NCI-H1436 treated with DMSO at 0.1 percent for 48 hours (cell line): ENCODE data around the gene VMP1.
A peak's percentile ranks its signal among the peaks of the same experiment; 100 is the strongest.
"Not testable (repeated sequence)": the region's sequence is repeated elsewhere in the genome, so short reads cannot be mapped to it uniquely, and the experiment has no call there.

Experiments used
- DNase-seq: peaks from one replicate; lab custom pipeline; 2025; lab: John Stamatoyannopoulos, UW

Gene VMP1

GRCh38 chr17:59811209-59811608 lies 103.8 kb downstream of the VMP1 start:
- no peak for DNase-seq

DNA sequence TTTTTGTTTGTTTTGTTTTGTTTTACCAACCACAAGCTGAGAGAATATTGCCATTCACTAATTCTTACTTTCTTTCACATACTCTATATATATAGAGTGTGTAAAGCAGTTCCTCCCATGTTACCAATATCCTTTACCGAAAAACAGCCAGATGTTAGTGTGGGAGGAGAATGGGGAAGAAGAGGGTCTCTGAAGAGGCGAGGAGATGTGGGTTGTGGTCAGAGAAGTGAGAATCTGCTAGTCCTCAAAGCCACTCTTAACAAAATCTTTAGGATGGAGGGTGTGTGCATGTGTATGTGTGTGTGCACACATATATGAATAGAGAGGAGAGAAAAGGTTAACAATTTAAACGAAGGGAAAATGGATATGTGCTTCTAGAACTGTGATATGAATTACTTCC lies 104.7 kb downstream of the VMP1 start:
- no peak for DNase-seq

DNA sequence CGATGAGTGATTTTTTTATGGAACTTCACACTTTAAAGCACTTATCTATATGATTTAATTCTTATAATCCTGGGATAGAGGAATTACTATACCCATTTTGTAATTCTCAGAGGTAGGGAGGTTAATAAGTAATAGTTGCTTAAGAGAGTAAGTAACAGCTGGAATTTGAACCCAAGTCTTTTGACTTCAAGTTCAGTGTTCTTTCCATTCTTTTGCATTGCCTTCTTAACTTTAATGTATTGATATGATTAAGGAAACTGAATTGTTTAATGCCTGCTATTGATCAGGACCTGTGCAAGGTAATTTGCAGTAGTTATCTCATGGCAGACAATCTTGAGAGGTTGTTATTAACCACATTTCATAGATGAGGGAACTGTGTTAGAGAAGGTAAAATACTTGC lies 106.8 kb downstream of the VMP1 start:
- DNase-seq = no peak

DNA sequence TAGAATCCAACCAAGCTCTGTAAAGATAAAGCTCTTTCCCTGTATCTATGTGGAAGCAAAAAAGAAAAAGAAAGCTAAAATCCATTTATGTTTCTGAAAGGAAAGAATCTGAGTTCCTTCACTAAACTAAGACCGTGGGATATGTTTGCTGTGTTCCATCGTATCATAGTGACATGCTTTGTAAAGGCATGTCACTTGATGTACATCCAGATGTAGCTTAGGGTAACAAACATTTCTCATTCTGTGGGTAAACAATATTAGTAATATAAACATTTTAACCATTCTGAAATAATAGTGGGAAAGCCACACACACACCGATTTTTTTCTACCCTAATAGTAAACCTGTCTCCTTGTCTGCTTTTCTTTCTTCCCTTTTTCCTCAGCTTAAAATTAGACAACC lies 107.2 kb downstream of the VMP1 start:
- no peak for DNase-seq

DNA sequence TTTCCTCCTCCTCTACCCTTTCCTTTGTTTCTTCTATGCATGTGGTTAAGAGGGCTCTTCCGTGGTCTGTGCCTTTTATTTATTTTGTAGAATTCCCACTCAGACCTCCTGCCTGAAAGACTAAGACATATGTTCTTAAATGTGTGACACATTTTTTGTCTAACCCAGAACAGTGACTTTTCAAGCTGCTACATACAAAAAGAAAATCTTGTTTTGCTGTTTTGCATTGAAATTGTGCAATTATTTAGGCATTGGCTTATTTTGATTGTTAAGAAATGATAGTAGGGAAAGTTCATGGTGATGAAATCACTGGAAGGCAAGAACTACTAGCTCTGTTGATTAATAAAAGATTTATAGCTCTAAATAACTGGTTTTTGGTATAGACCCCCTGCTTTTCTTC lies 108.5 kb downstream of the VMP1 start:
- DNase-seq = no peak

- DNase-seq = no peak
Observed at GRCh38 chr17:59825533-59826322, 118.3 kb downstream of the VMP1 start.

DNA sequence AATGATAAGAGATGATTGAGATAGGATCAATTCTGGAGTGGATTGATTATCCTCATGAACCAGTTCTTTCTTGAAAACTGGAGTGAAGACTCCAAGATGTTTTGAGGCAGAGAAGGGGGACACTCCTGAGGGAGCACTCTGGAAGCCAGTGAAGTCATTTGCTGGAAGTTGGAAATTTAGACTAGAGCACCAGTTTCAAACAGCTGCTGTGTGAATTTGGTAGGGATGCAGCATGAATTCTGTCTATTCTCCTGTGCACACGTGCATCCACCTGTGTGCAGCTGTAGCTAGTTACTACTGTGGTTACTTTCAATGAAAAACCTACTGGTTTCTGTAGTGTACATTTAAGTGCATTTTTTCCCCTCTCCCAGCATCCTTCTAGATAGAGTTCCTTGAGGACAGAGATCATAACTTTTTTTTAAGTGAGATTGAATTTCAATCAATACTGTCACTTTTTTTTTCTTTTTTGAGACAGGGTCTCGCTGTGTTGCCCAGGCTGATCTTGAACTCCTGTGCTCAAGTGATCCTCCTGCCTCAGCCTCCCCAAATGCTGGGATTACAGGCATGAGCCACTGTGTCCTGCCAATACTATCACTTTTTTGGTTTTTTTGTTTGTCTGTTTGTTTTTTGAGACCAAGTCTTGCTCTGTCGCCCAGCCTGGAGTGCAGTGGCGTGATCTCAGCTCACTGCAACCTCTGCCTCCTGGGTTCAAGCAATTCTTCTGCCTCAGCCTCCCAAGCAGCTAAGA lies 119.4 kb downstream of the VMP1 start:
- DNase-seq = no peak

DNA sequence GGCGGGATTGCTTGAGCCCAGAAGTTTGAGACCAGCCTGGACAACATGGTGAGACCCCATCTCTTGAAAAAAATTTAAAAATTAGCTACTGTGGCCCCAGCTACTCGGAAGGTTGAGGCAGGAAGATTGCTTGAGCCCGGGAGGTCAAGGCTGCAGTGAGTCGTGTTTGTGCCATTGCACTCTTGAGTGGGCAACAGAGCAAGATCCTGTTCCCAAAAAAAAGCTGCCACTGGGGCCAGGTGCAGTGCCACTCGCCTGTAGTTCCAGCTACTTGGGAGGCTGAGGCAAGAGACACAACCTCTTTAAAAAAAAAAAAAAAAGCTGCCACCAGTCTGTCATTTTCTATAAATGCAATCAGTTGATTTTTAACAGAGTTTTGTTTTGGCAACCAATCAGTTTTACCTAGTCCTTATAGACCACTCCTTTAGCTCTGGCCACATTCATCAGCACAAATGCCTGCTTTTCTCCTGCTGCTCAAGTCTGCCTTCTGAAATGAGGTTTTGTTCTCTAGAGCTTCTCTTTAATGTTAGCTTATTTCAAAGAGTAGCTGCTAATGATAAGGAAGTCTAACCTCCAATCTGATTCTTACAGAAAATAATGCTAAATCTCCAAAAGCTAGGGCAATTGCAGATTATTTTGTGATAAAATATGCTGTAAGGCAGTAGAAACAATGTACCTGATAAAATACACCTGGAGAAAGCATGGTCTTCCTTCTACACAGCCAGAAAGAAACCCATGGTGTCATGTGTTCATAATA lies 120.4 kb downstream of the VMP1 start:
- DNase-seq = no peak

GRCh38 chr17:59828478-59828760 lies 121.0 kb downstream of the VMP1 start:
- DNase-seq = no peak

DNA sequence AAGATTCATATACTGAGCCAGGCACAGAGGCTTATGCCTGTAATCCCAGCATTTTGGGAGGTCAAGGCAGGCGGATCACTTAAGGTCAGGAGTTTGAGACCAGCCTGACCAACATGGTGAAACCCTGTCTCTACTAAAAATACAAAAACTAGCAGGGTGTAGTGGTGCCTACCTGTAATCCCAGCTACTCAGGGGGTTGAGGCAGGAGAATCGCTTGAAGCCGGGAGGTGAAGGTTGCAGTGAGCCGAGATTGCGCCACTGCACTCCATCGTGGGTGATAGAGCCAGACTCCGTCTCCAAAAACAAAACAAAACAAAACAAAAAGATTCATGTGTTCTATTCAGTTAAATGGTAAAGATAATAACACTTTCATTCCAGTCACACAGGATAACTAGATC lies 121.4 kb downstream of the VMP1 start:
- not testable (repeated sequence) for DNase-seq

DNA sequence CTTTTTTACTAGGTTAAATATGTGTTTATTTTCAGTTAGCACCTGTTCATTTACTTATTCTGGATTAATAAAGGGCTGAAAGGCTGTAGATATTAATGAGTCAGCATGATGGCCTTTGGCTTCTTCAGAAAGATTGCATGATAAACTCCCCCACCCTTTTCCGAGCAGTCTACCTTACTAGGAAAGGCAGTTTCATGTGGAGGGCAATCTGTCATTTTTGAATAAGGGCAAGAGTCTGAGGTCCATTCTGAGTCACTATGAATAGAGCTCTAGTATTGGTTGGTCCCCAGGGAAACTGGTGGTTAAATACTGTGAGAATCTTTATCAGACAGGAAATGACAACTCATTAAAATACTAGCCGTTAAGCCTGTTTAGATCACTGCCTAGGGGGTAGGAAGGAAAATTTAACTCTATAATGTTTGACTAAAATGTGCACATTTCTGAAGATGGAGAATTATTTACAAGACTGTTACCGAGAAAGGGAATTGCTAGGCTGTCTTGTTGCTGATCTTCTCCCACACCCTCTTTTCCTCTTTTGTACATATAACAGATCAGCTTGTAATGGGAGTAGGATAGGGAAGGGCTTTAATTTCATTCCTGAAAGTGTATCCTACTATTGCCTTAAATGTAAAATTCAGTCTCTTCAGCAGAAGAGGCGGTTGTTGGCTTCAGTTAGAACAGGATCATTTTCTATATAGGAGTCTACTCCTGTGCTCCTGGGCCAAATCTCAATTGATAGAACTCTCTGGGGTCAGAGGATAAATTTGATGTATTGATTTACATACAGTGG lies 122.0 kb downstream of the VMP1 start:
- peak; percentile 95 for DNase-seq

DNA sequence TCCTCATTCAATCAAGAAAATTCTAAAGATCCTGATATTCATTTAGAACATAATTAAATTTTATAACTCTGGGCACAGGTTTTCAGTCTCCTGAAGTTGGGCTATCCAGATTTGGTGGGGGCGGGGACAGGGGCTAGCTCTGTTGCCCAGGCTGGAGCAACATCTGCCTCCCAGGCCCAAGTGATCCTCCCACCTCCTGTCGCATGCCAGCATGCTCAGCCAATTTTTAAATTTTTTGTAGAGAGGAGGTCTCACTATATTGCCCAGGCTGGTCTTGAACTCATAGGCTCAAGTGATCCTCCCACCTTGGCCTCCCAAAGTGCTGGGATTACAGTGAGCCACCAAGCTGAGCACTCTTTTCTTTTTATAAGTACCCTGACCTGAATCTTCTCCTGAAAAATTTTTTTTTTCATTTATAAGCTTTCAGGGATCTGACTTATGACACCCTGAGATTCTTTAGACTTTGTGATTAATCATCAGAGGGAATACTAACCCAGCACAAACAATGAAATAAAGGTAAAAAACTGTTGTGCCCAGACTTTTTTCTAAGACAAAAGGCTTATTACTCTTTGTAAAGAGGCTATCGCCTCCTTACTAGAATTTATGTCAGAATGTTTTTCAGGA lies 122.7 kb downstream of the VMP1 start:
- DNase-seq = no peak

DNA sequence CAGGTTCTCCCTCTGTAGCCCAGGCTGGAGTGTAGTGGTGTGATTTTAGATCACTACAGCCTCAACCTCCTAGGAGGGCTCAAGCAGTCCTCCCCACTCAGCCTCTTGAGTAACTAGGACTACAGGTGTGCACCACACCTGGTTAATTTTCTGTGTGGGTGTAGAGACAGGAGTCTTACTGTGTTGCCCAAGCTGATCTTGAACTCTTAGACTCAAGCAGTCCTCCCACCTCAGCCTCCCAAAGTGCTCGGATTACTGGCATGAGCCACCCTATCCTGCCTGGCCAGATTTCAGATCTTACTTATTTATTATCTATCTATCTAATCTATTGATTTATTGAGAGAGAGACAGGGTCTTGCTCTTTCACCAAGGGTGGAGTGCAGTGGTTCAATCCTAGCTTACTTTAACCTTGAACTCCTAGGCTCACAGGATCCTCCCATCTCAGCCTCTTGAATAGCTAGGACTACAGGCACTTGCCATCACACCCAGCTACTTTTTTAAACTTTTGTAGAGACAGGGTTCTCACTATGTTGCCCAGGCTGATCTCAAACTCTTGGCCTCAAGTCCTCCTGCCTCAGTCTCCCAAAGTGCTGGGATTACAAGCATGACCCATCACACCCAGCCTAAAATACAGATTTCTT lies 123.5 kb downstream of the VMP1 start:
- DNase-seq = no peak

GRCh38 chr17:59832883-59833379 lies 125.5 kb downstream of the VMP1 start:
- no peak for DNase-seq

- DNase-seq = peak; percentile 97
Observed at GRCh38 chr17:59837308-59838051, 130.0 kb downstream of the VMP1 start.

GRCh38 chr17:59838052-59838916 lies 130.8 kb downstream of the VMP1 start:
- no peak for DNase-seq

DNA sequence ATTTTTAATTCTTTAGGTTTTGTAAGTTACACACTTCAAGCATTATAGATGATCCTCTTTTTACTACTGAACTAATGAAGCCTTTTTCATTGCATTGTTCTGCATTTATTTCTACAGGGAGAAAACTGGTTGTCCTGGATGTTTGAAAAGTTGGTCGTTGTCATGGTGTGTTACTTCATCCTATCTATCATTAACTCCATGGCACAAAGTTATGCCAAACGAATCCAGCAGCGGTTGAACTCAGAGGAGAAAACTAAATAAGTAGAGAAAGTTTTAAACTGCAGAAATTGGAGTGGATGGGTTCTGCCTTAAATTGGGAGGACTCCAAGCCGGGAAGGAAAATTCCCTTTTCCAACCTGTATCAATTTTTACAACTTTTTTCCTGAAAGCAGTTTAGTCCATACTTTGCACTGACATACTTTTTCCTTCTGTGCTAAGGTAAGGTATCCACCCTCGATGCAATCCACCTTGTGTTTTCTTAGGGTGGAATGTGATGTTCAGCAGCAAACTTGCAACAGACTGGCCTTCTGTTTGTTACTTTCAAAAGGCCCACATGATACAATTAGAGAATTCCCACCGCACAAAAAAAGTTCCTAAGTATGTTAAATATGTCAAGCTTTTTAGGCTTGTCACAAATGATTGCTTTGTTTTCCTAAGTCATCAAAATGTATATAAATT lies 132.3 kb downstream of the VMP1 start:
- DNase-seq = no peak

DNA sequence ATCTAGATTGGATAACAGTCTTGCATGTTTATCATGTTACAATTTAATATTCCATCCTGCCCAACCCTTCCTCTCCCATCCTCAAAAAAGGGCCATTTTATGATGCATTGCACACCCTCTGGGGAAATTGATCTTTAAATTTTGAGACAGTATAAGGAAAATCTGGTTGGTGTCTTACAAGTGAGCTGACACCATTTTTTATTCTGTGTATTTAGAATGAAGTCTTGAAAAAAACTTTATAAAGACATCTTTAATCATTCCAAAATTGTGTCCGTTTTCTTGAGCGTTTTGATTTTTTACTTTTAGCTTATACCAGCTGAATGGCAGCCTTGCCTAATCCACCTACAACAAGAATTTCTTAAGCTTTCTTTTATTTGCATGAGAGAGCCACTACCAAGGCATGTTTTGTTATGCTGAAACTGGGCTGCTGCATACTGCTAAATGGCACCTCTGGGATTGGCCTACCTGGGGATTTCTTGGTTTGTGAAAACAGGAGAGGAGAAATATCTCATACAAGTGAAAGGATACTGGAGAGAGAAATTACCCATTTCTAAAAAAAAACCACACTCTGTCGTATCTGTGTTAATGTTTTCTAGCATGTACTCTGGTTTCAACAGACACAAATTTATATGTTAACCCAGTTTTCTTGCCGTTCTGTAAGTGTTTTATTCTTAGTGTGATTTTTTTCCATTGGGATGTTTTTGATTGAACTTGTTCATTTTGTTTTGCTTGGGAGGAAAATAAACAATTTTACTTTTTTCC lies 133.1 kb downstream of the VMP1 start:
- DNase-seq = no peak
